Measurements from ENCODE around the gene FMR1. TPM values are rescaled to one million over a fixed set of nuclear protein-coding genes. Genes with fewer than 3 reads are reported as not detected.

FMR1 gene
- total and polyA plus RNA-seq, 8 donors = 11.9 to 175 (median 21.4) TPM

DNA sequence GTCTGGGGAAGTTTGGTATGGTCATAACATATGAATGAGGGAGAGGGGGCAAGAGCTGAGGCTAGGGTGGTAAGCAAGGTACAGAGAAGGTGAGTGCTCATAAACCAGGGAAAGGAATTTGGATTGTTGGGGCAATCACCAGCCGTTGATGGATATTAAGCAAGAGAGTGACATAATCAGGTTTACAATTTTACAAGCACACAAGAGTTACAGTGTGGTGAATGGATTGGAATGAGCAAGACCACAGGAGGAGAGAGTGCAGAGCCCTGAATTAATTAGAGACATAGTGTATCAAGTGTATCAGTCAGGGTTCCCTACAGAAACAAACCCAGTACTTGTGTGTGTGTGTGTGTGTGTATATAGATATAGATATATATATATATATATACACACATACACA lies 50.8 kb downstream of the FMR1 start:
- Histone ChIP-seq H3K4me1 (no peaks in the 10 kb centered on the region), H3K27ac (no peak overlapping the region), H3K27me3 (no peaks in the 10 kb centered on the region), H3K36me3 (no peaks in the 10 kb centered on the region), H3K9me3 (no peaks in the 10 kb centered on the region), H3K4me3 (no peak overlapping the region)
- TF ChIP-seq, protein P1, sequence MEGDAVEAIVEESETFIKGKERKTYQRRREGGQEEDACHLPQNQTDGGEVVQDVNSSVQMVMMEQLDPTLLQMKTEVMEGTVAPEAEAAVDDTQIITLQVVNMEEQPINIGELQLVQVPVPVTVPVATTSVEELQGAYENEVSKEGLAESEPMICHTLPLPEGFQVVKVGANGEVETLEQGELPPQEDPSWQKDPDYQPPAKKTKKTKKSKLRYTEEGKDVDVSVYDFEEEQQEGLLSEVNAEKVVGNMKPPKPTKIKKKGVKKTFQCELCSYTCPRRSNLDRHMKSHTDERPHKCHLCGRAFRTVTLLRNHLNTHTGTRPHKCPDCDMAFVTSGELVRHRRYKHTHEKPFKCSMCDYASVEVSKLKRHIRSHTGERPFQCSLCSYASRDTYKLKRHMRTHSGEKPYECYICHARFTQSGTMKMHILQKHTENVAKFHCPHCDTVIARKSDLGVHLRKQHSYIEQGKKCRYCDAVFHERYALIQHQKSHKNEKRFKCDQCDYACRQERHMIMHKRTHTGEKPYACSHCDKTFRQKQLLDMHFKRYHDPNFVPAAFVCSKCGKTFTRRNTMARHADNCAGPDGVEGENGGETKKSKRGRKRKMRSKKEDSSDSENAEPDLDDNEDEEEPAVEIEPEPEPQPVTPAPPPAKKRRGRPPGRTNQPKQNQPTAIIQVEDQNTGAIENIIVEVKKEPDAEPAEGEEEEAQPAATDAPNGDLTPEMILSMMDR (IDR thresholded peaks at IDR 0.05) = no peak
- no peak for TF ChIP-seq POLR2A (IDR thresholded peaks at IDR 0.05)
- TF ChIP-seq POLR2AphosphoS5 (IDR thresholded peaks at IDR 0.05) = no peak
- TF ChIP-seq EP300 (IDR thresholded peaks at IDR 0.05) = no peak
- intact Hi-C loops (cut with DNase I; ENCODE audit: low total_unique reads) = no loop called here
- DNase-seq = no peak
- WGBS, 5 donors = 74 to 100% (median 80%) methylated on average over 1 of the region's 1 CpG

GRCh38 chrX:147978931-147979330 lies 67.2 kb downstream of the FMR1 start:
- Histone ChIP-seq H3K27me3 (no peaks in the 10 kb centered on the region), H3K4me1 (no peaks in the 10 kb centered on the region), H3K9me3 (peaks cover 0 to 14% (median 5%) of the 10 kb centered on the region in 4 donors), H3K4me3 (no peak overlapping the region), H3K36me3 (no peaks in the 10 kb centered on the region), H3K27ac (no peak overlapping the region)
- no peak for TF ChIP-seq POLR2A (IDR thresholded peaks at IDR 0.05)
- TF ChIP-seq, protein P1 (IDR thresholded peaks at IDR 0.05) = no peak
- no peak for TF ChIP-seq POLR2AphosphoS5 (IDR thresholded peaks at IDR 0.05)
- TF ChIP-seq EP300 (IDR thresholded peaks at IDR 0.05) = no peak
- DNase-seq = no peak
- 62 to 76% (median 63%) methylated on average over 6 of the region's 6 CpGs for WGBS, 5 donors
- intact Hi-C loops (cut with DNase I; ENCODE audit: low total_unique reads) = no loop called here

- TF ChIP-seq, protein P1 (IDR thresholded peaks at IDR 0.05) = no peak
- no peak for TF ChIP-seq POLR2AphosphoS5 (IDR thresholded peaks at IDR 0.05)
- TF ChIP-seq POLR2A (IDR thresholded peaks at IDR 0.05) = no peak
- TF ChIP-seq EP300 (IDR thresholded peaks at IDR 0.05) = no peak
- H3K9me3 ChIP-seq = peaks cover 0 to 14% (median 5%) of the 10 kb centered on the region in 4 donors
- no peak for DNase-seq
- no peak within 1 kb of the TSS for H3K27ac ChIP-seq
- H3K27me3 ChIP-seq = no peaks in the 10 kb centered on the region
- no peak within 1 kb of the TSS for H3K4me3 ChIP-seq
- H3K36me3 ChIP-seq = no peaks in the 10 kb centered on the region
- 92 to 97% (median 95%) methylated on average over 22 to 35 of the region's 35 CpGs for WGBS, 5 donors
- no peaks in the 10 kb centered on the region for H3K4me1 ChIP-seq
- intact Hi-C loops (cut with DNase I; ENCODE audit: low total_unique reads) = no loop called here
Measured at GRCh38 chrX:147981038-147981752, 69.5 kb downstream of the FMR1 start, which contains the start of gene FMR1NB. Gene FMR1NB, plus strand, starts transcription at chrX:147981337. Its CDS starts 66 bp downstream, at chrX:147981403.

Small RNA genes within 50 kb of the gene (small RNA-seq; reads per million reads assigned to genes)
- 0 reads per million in 4 donors for gene RF02118

Other genes starting within 250 kb of the FMR1 start
- not detected for gene FMR1NB, start 69.4 kb downstream of the FMR1 start, total RNA-seq
- gene FMR1NB, start 69.4 kb downstream of the FMR1 start, polyA plus RNA-seq = not detected